Heart left ventricle (tissue), 16 donors: ENCODE measurements around the gene ABCC4. TPM values are rescaled to one million over a fixed set of nuclear protein-coding genes. Genes with fewer than 3 reads are reported as not detected.
A peak's percentile ranks its signal among the peaks of the same experiment; 100 is the strongest.

Experiments
- ATAC-seq, 4 donors: fragments of 200-7000 bp; cut with Tn5 transposase; one replicate each; pipeline ENCODE4 v1.9.1; 2020 to 2022; ENCODE audit warnings: moderate library complexity in 4 of 4, mild to moderate bottlenecking in 3 of 4, moderate number of reproducible peaks in 1 of 4
- DNase-seq, 5 donors: peaks; one replicate each; pipeline ENCODE4 v3.0.0-alpha.2; 2020
- H3K27ac ChIP-seq, 12 donors: fragments of 200-600 bp; sonication (generic) in 4 of 12; one replicate each; pipeline versions ENCODE4 v1.5.0 to v1.8.0; 2016 to 2022; ENCODE audit warnings: mild to moderate bottlenecking in 2 of 12
- H3K27me3 ChIP-seq, 9 donors: fragments of 200-600 bp; sonication (generic) in 2 of 9; one replicate each; pipeline versions ENCODE4 v1.5.1 to v1.8.0; 2016 to 2022; ENCODE audit warnings: mild to moderate bottlenecking in 3 of 9
- H3K36me3 ChIP-seq, 9 donors: fragments of 200-600 bp; sonication (generic) in 2 of 9; one replicate each; pipeline versions ENCODE4 v1.5.0 to v1.8.0; 2018 to 2022; ENCODE audit warnings: mild to moderate bottlenecking in 2 of 9
- H3K4me1 ChIP-seq, 12 donors: fragments of 200-600 bp; sonication (generic) in 4 of 12; one replicate each; pipeline versions ENCODE4 v1.5.0 to v1.8.0; 2016 to 2022; ENCODE audit warnings: mild to moderate bottlenecking in 3 of 12
- H3K4me3 ChIP-seq, 12 donors: fragments of 200-600 bp; sonication (generic) in 4 of 12; one replicate each; pipeline versions ENCODE4 v1.5.0 to v1.8.0; 2017 to 2022; ENCODE audit warnings: mild to moderate bottlenecking in 9 of 12, moderate library complexity in 4 of 12
- H3K9me3 ChIP-seq, 12 donors: fragments of 200-600 bp; sonication (generic) in 4 of 12; one replicate each; pipeline versions ENCODE4 v1.5.0 to v1.8.0; 2016 to 2022; ENCODE audit warnings: mild to moderate bottlenecking in 1 of 12
- POLR2A ChIP-seq, 2 donors: fragments of 450-650 bp; IDR thresholded peaks; one replicate each; pipeline ENCODE4 v1.6.1; 2017; ENCODE audit warnings: antibody characterized with exemption in 2 of 2, mild to moderate bottlenecking in 2 of 2, moderate library complexity in 2 of 2
- WGBS, 4 donors: extraction: QIAGEN DNeasy Blood & Tissue Kit in 2 of 4; methylation state at CpG; one replicate each; pipeline versions ENCODE4 v1.1.5 to v1.1.7; 2013 to 2018; 5-methylcytosine and 5-hydroxymethylcytosine counted together
- intact Hi-C, 10 donors: fragments of 100-400 bp; cut with DNase I; formaldehyde crosslinking; loops; one replicate each; pipeline versions ENCODE4 v1.11.1 to v1.14.2; 2022
- polyA plus RNA-seq, 2 donors: library from polyadenylated mRNA; stranded (reverse); fragments of 200-250 nt; gene quantifications; one replicate each; pipeline ENCODE4 v1.2.3, GENCODE V29; 2013
- total RNA-seq, 9 donors: library from RNA; depleted of rRNA in 2 of 9; stranded (reverse); fragments of >200 nt in 2 of 9; fragmentation: NEBNext Ultra II Directional in 3 of 9; extraction: Animal tissue kit (Norgen Biotek cat#: 25700) in 3 of 9; gene quantifications; one replicate each; pipeline versions ENCODE4 v1.1.0 to v1.2.4, GENCODE V29; 2016 to 2023
- TF ChIP-seq, protein P1 (sequence below), 12 donors: fragments of 200-600 bp; sonication (generic) in 4 of 12; IDR thresholded peaks; one replicate each; pipeline versions ENCODE4 v1.5.0 to v1.8.0; 2018 to 2022; ENCODE audit warnings: antibody characterized with exemption in 12 of 12, mild to moderate bottlenecking in 5 of 12
- donor health status: ischemic (EF 13 %, LVEDD 7.1; RV severe dilation, severe dysfunction).
- donor health status: healthy with polysubstance abuse.
- donor health status: DM: no; HTN: yes; CAD: no.
- donor health status: DM: no; HTN: no; CAD: no.
- donor health status: ischemic (EF 25% LVEDD 6.9; RV normal size, moderate dysfunction).
- donor health status: ischemic (EF 25% LVEDD 5.7; RV mildly dilated, moderate dysfunction).
- donor health status: healthy.
- donor health status: DM: yes; HTN: yes; CAD: no.
- donor health status: ischemic (EF 35%, LVEDD 5.7; RV mildly dilated, moderate dysfunction).
- donor health status: nonischemic (EF 11% LVEDD 7.7; RV severe dilation, severe dysfunction).
- donor health status: DM: yes; HTN: yes; CAD: no.
- donor health status: PGD.
- donor health status: ischemic (EF 29% LVEDD 5.4; RV normal size, mild dysfunction).
- donor health status: nonischemic (EF 23%, LVEDD 6.1; RV moderate dilation, normal function).

Gene ABCC4
- total and polyA plus RNA-seq, 11 donors = 0.69 to 9.0 (median 5.3) TPM

DNA sequence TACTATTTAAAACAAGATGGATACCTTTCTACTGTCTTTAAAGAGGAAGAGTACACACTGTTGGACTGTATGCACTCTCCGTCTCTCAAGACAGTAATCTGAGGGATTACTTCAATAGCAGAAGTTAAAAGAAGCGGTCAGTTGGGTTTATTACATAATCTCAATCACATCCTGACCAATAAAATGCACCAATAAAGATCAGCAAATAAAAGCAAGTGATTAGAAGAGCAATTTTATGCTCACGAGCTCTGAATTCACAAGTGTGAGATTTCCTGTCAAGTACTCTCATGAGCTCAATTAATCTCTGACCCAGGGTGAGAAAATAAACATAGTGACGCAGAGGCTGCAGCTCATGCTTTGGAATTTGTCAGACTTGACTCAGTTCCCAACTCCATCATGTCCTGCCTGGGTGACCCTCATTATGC is 12.2 kb downstream of the ABCC4 start:
- Histone ChIP-seq H3K4me1 (peaks cover 0 to 32% (median 11%) of the 10 kb centered on the region in 12 donors), H3K27me3 (no peaks in the 10 kb centered on the region), H3K4me3 (no peak overlapping the region), H3K9me3 (no peaks in the 10 kb centered on the region), H3K27ac (no peak overlapping the region), H3K36me3 (no peaks in the 10 kb centered on the region)
- ATAC-seq (no peak), DNase-seq (no peak)
- intact Hi-C loops = no loop called here
- TF ChIP-seq, protein P1, sequence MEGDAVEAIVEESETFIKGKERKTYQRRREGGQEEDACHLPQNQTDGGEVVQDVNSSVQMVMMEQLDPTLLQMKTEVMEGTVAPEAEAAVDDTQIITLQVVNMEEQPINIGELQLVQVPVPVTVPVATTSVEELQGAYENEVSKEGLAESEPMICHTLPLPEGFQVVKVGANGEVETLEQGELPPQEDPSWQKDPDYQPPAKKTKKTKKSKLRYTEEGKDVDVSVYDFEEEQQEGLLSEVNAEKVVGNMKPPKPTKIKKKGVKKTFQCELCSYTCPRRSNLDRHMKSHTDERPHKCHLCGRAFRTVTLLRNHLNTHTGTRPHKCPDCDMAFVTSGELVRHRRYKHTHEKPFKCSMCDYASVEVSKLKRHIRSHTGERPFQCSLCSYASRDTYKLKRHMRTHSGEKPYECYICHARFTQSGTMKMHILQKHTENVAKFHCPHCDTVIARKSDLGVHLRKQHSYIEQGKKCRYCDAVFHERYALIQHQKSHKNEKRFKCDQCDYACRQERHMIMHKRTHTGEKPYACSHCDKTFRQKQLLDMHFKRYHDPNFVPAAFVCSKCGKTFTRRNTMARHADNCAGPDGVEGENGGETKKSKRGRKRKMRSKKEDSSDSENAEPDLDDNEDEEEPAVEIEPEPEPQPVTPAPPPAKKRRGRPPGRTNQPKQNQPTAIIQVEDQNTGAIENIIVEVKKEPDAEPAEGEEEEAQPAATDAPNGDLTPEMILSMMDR (IDR thresholded peaks at IDR 0.05) = no peak
- no peak for TF ChIP-seq POLR2A (IDR thresholded peaks at IDR 0.05)
- 56 to 70% (median 67%) methylated on average over 4 of the region's 4 CpGs for WGBS, 4 donors

DNA sequence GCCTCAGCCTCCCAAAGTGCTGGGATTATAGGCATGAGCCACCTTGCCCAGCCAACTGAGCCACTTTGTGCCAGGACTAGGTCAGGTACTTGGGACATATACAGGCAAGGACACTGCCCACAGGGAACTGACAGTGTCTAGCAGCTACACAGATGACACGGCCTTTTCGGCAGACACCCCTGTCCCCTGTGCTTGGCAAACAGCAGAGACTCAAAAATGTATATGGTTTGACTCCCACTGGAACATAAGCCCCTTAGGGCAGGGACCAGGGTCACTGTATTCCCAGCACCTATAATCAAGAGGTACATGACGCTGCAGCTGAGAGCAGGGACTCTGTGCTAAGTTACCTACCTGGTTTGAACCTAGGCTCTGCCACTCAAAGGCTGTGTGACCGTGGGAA is 16.8 kb downstream of the ABCC4 start:
- no peaks in the 10 kb centered on the region for H3K36me3 ChIP-seq
- H3K27ac ChIP-seq = no peak overlapping the region
- 81 to 94% (median 89%) methylated on average over 4 of the region's 4 CpGs for WGBS, 4 donors
- no peak for ATAC-seq
- H3K27me3 ChIP-seq = no peaks in the 10 kb centered on the region
- no peak for DNase-seq
- no peaks in the 10 kb centered on the region for H3K9me3 ChIP-seq
- H3K4me3 ChIP-seq = no peak overlapping the region
- peaks cover 0 to 56% (median 17%) of the 10 kb centered on the region in 12 donors for H3K4me1 ChIP-seq
- intact Hi-C loops = no loop called here
- TF ChIP-seq, protein P1 (IDR thresholded peaks at IDR 0.05) = no peak
- no peak for TF ChIP-seq POLR2A (IDR thresholded peaks at IDR 0.05)

DNA sequence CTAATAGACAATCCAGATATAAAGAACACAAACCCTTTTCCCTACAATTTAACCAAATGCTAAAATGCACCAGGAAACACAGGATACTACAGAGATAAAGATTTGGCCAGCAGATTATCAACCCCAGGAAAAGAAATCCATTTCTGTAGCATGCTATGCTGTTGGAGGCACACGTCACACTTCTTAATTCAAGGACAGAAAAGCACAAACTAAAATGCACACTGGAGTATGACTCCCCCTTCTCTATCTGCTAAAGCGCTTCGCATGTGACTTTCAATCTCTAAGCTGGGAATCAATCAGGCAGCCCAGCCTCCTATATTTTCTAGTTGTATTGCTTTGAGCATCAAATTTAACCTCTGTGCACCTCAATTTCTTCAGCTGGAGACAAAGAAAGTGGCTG is 22.2 kb downstream of the ABCC4 start:
- ATAC-seq = no peak
- intact Hi-C loops = no loop called here
- WGBS, 4 donors = 57 to 73% (median 63%) methylated on average over 3 of the region's 3 CpGs
- Histone ChIP-seq H3K27ac (peak overlapping the region in 2 of 12 donors; percentile 38 to 57), H3K27me3 (no peaks in the 10 kb centered on the region), H3K4me1 (peaks cover 0 to 45% (median 14%) of the 10 kb centered on the region in 12 donors), H3K4me3 (no peak overlapping the region), H3K9me3 (no peaks in the 10 kb centered on the region), H3K36me3 (no peaks in the 10 kb centered on the region)
- no peak for TF ChIP-seq POLR2A (IDR thresholded peaks at IDR 0.05)
- TF ChIP-seq, protein P1 (IDR thresholded peaks at IDR 0.05) = no peak
- DNase-seq = no peak

DNA sequence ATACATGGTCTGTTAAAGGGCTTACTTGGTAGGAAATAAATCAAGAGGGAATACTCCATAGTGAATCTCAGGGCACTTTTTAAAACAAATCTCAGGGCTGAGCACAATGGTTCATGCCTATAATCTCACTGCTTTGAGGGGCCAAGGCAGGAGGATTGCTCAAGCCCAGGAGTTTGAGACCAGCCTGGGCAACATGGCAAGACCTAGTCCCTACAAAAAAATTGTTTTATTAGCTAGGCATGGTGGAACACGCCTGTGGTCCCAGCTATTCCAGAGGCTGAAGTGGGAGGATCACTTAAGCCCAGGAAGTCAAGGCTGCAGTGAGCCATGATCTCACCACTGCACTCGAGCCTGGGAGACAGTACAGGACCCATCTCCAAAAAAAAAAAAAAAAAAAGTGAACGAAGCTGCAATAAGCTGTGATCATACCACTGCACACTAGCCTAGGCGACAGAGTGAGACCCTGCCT is 25.2 kb downstream of the ABCC4 start:
- Histone ChIP-seq H3K27ac (peak overlapping the region in 2 of 12 donors; percentile 27 to 32), H3K36me3 (no peaks in the 10 kb centered on the region), H3K27me3 (no peaks in the 10 kb centered on the region), H3K4me3 (no peak overlapping the region), H3K4me1 (peaks cover 0 to 50% (median 13%) of the 10 kb centered on the region in 12 donors), H3K9me3 (no peaks in the 10 kb centered on the region)
- no peak for ATAC-seq
- intact Hi-C loops = no loop called here
- no peak for DNase-seq
- TF ChIP-seq, protein P1 (IDR thresholded peaks at IDR 0.05) = no peak
- no peak for TF ChIP-seq POLR2A (IDR thresholded peaks at IDR 0.05)
- 80 to 90% (median 82%) methylated on average over 4 of the region's 4 CpGs for WGBS, 4 donors
